Thyroid gland (tissue), 4 donors: ENCODE data around the gene TESK2. TPM values are rescaled to one million over a fixed set of nuclear protein-coding genes. Genes with fewer than 3 reads are reported as not detected.

Experiments
- DNase-seq, 2 donors: peaks; one replicate each; pipeline ENCODE4 v3.0.0-alpha.2; 2019
- H3K27ac ChIP-seq, 3 donors: fragments of 200-600 bp; sonication (generic); 1 replicate in 2 of 3; 2 replicates in 1 of 3; pipeline ENCODE4 v1.5.1; 2016 to 2019; ENCODE audit warnings: mild to moderate bottlenecking in 1 of 3, moderate library complexity in 1 of 3
- H3K27me3 ChIP-seq: fragments of 200-600 bp; sonication (generic); one replicate; pipeline ENCODE4 v1.5.1; 2019
- H3K36me3 ChIP-seq, 2 donors: fragments of 200-600 bp; sonication (generic); one replicate each; pipeline ENCODE4 v1.5.1; 2016 to 2019
- H3K4me1 ChIP-seq, 2 donors: fragments of 200-600 bp; sonication (generic); one replicate each; pipeline ENCODE4 v1.5.1; 2017 to 2019
- H3K4me3 ChIP-seq, 3 donors: fragments of 200-600 bp; sonication (generic); replicated peaks in 1 of 3; 1 replicate in 2 of 3; 2 replicates in 1 of 3; pipeline ENCODE4 v1.5.1; 2016; ENCODE audit warnings: mild to moderate bottlenecking in 1 of 3
- H3K9me3 ChIP-seq: fragments of 200-600 bp; sonication (generic); one replicate; pipeline ENCODE4 v1.5.1; 2017
- POLR2A ChIP-seq, 2 donors: fragments of 450-650 bp; IDR thresholded peaks; one replicate each; pipeline ENCODE4 v1.6.1; 2017; ENCODE audit warnings: antibody characterized with exemption in 2 of 2, mild to moderate bottlenecking in 2 of 2, moderate library complexity in 1 of 2
- WGBS, 2 donors: methylation state at CpG; one replicate each; pipeline ENCODE4 v1.1.5; 2017; 5-methylcytosine and 5-hydroxymethylcytosine counted together
- intact Hi-C: fragments of 100-400 bp; cut with DNase I; formaldehyde crosslinking; loops from one replicate; pipeline ENCODE4 v1.15.1; 2023
- total RNA-seq, 4 donors: library from RNA; depleted of rRNA; stranded (reverse); fragments of >200 nt; gene quantifications; one replicate each; pipeline ENCODE4 v1.2.3, GENCODE V29; 2016
- TF ChIP-seq, protein P1 (sequence below), 6 experiments: fragments of 200-600 bp in 3 of 6; fragments of 450-650 bp in 3 of 6; sonication (generic) in 3 of 6; IDR thresholded peaks; one replicate each; pipeline ENCODE4 v1.5.1; 2016 to 2019; ENCODE audit warnings: antibody characterized with exemption in 6 of 6, mild to moderate bottlenecking in 2 of 6, inconsistent platforms in 1 of 6, moderate library complexity in 1 of 6

TESK2 gene
- total RNA-seq, 4 donors from 2014 or later: 4.8 to 5.7 (median 5.5) TPM

DNA sequence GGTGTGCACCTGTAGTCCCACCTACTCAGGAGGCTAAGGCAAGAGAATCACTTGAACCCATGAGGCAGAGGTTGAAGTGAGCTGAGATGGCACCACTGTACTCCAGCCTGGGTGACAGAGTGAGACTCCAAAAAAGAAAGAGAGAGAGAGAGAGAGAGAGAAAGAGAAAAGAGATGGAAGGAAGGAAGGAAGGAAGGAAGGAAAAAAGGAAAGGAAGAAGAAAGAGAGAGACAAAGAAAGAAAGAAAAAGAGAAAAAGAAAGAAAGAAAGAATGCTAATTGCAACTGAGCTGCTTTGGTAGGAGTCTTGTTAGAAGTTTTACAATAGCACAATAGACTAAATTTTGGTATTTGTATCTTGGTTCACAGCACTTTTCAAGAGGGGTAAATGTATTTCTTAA lies 25.7 kb downstream of the TESK2 start:
- H3K4me1 ChIP-seq: no peaks in the 10 kb centered on the region
- no peak overlapping the region for H3K4me3 ChIP-seq
- H3K36me3 ChIP-seq: no peaks in the 10 kb centered on the region
- H3K9me3 ChIP-seq: no peaks in the 10 kb centered on the region
- H3K27me3 ChIP-seq: no peaks in the 10 kb centered on the region
- TF ChIP-seq, protein P1, sequence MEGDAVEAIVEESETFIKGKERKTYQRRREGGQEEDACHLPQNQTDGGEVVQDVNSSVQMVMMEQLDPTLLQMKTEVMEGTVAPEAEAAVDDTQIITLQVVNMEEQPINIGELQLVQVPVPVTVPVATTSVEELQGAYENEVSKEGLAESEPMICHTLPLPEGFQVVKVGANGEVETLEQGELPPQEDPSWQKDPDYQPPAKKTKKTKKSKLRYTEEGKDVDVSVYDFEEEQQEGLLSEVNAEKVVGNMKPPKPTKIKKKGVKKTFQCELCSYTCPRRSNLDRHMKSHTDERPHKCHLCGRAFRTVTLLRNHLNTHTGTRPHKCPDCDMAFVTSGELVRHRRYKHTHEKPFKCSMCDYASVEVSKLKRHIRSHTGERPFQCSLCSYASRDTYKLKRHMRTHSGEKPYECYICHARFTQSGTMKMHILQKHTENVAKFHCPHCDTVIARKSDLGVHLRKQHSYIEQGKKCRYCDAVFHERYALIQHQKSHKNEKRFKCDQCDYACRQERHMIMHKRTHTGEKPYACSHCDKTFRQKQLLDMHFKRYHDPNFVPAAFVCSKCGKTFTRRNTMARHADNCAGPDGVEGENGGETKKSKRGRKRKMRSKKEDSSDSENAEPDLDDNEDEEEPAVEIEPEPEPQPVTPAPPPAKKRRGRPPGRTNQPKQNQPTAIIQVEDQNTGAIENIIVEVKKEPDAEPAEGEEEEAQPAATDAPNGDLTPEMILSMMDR (IDR thresholded peaks at IDR 0.05): no peak
- no peak for TF ChIP-seq POLR2A (IDR thresholded peaks at IDR 0.05)
- no peak overlapping the region for H3K27ac ChIP-seq
- no peak for DNase-seq
- intact Hi-C loops: no loop called here

DNA sequence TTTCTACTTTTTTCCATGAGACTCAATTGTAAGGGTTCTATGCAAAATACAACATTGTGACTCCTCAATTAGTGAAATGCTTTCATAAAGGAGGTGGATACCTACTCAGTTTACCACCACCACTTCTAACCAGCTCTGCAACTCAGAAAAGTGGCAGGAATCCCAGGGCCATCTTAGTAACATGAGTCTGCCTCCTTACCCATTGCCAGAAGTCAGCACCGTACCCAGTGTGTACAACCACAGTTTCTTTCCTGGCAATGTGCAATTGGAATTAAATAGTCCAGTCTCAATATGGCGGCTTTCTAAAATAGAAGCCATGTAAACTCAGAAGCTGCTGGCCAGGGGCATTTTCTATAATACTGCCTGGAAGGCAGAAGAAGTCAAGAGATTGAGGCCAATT lies 32.1 kb downstream of the TESK2 start:
- 86 to 96% methylated on average over 2 of the region's 2 CpGs for WGBS, 2 donors
- intact Hi-C loops: no loop called here
- Histone ChIP-seq H3K27ac (no peak overlapping the region), H3K9me3 (no peaks in the 10 kb centered on the region), H3K4me1 (no peaks in the 10 kb centered on the region), H3K36me3 (no peaks in the 10 kb centered on the region), H3K4me3 (no peak overlapping the region), H3K27me3 (no peaks in the 10 kb centered on the region)
- DNase-seq: no peak
- TF ChIP-seq, protein P1 (IDR thresholded peaks at IDR 0.05): no peak
- TF ChIP-seq POLR2A (IDR thresholded peaks at IDR 0.05): no peak

DNA sequence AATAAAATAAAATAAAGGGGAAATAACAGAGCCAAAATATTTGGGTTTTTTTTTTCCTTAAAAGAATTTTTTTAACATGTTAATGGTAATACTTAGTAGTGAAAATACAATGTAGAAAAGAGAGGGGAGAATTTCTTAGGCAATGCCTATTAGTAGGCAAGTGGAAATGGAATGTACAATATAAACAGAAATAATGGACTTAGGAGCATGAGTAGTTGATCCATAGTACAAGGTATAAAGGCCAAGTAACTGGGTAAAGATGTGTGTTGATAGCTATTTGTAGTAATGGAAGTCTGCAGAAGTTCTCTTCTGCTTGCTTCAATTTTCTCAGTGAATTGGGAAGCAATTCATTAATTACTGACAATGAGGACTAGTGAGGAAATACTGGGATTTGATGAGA lies 34.4 kb downstream of the TESK2 start:
- Histone ChIP-seq H3K27me3 (no peaks in the 10 kb centered on the region), H3K9me3 (no peaks in the 10 kb centered on the region), H3K27ac (no peak overlapping the region), H3K36me3 (no peaks in the 10 kb centered on the region), H3K4me1 (no peaks in the 10 kb centered on the region), H3K4me3 (no peak overlapping the region)
- intact Hi-C loops: no loop called here
- no peak for DNase-seq
- no peak for TF ChIP-seq POLR2A (IDR thresholded peaks at IDR 0.05)
- TF ChIP-seq, protein P1 (IDR thresholded peaks at IDR 0.05): no peak

DNA sequence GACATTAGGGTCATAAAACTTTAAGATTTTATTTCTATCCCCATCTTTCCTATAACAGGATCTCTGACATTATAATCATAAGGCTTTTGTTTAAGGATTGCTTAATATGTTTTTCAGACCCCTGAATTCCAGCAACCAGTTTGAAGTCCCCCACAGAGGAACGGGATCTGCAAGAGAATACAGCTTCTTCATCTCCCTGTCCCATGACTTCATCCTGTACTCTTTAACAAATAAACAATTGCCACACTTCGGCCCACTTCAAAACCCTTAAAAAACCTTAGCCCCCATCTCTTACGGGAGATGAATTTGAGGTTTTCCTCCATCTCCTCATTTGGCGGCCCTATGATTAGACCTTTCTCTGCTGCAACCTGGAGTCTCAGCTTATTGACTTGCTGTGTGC lies 35.8 kb downstream of the TESK2 start:
- Histone ChIP-seq H3K4me1 (no peaks in the 10 kb centered on the region), H3K27ac (no peak overlapping the region), H3K27me3 (no peaks in the 10 kb centered on the region), H3K9me3 (no peaks in the 10 kb centered on the region), H3K36me3 (no peaks in the 10 kb centered on the region), H3K4me3 (no peak overlapping the region)
- WGBS, 2 donors: 89% methylated on average over 4 of the region's 4 CpGs
- DNase-seq: no peak
- TF ChIP-seq POLR2A (IDR thresholded peaks at IDR 0.05): no peak
- TF ChIP-seq, protein P1 (IDR thresholded peaks at IDR 0.05): no peak
- intact Hi-C loops: no loop called here

DNA sequence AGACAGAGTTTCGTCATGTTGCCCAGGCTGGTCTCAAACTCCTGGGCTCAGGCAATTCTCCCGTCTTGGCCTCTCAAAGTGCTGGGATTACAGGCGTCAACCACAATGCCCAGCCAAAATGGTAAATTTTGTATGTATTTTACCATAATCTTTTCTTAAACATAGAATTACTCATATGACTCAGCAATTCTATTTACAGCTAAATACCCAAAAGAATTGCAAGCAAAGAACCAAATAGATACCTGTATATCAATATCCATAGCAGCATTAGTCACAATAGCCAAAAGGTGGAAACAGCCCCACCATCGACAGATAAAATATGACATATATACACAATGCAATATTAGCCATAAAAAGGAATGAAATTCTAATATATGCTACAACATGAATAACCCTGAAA lies 36.5 kb downstream of the TESK2 start:
- intact Hi-C loops: no loop called here
- Histone ChIP-seq H3K27ac (no peak overlapping the region), H3K9me3 (no peaks in the 10 kb centered on the region), H3K4me1 (no peaks in the 10 kb centered on the region), H3K27me3 (no peaks in the 10 kb centered on the region), H3K4me3 (no peak overlapping the region), H3K36me3 (no peaks in the 10 kb centered on the region)
- TF ChIP-seq, protein P1 (IDR thresholded peaks at IDR 0.05): no peak
- WGBS, 2 donors: 97 to 98% methylated on average over 4 of the region's 4 CpGs
- no peak for DNase-seq
